GM23248 (cell line): ENCODE data around the gene IL36RN. TPM values are rescaled to one million over a fixed set of nuclear protein-coding genes. Genes with fewer than 3 reads are reported as not detected.
"Not testable (repeated sequence)": the region's sequence is repeated elsewhere in the genome, so short reads cannot be mapped to it uniquely, and the experiment has no call there.

Source experiments
- DNase-seq: peaks from one replicate; pipeline ENCODE4 v3.0.0-alpha.2; 2015
- H2AFZ ChIP-seq: fragments of 200-600 bp; sonication (generic); 2 replicates; pipeline ENCODE4 v1.6.1; 2016; ENCODE audit warnings: antibody characterized with exemption
- H3F3A ChIP-seq: fragments of 200-600 bp; sonication (generic); 2 replicates; pipeline ENCODE4 v1.6.1; 2016; ENCODE audit warnings: mild to moderate bottlenecking, antibody characterized with exemption, mixed run types; ENCODE audit not compliant: insufficient read depth
- H3K27ac ChIP-seq: fragments of 200-600 bp; sonication (generic); 2 replicates; pipeline ENCODE4 v1.5.1; 2016; ENCODE audit warnings: mild to moderate bottlenecking
- H3K27me3 ChIP-seq: fragments of 200-600 bp; sonication (generic); replicated peaks from 2 replicates; pipeline ENCODE4 v1.6.1; 2016; ENCODE audit warnings: mild to moderate bottlenecking; ENCODE audit not compliant: insufficient read depth
- H3K36me3 ChIP-seq: fragments of 200-600 bp; sonication (generic); 2 replicates; pipeline ENCODE4 v1.6.1; 2016; ENCODE audit warnings: low read depth, mild to moderate bottlenecking
- H3K4me1 ChIP-seq: fragments of 200-600 bp; sonication (generic); 2 replicates; pipeline ENCODE4 v1.6.1; 2016; ENCODE audit warnings: mild to moderate bottlenecking; ENCODE audit not compliant: insufficient read depth
- H3K4me2 ChIP-seq: fragments of 200-600 bp; sonication (generic); one replicate; pipeline ENCODE4 v1.6.1; 2016; ENCODE audit warnings: mild to moderate bottlenecking; ENCODE audit not compliant: unreplicated experiment
- H3K4me3 ChIP-seq: fragments of 200-600 bp; sonication (generic); 2 replicates; pipeline ENCODE4 v1.5.1; 2016; ENCODE audit warnings: mild to moderate bottlenecking
- H3K79me2 ChIP-seq: fragments of 200-600 bp; sonication (generic); 2 replicates; pipeline ENCODE4 v1.6.1; 2016; ENCODE audit warnings: mild to moderate bottlenecking; ENCODE audit not compliant: insufficient read depth
- H3K9ac ChIP-seq: fragments of 200-600 bp; sonication (generic); 2 replicates; pipeline ENCODE4 v1.6.1; 2016; ENCODE audit warnings: mild to moderate bottlenecking
- H3K9me2 ChIP-seq: fragments of 200-600 bp; sonication (generic); 2 replicates; pipeline ENCODE4 v1.6.1; 2016; ENCODE audit warnings: mixed run types, mild to moderate bottlenecking, moderate library complexity; ENCODE audit not compliant: insufficient read depth
- H3K9me3 ChIP-seq: fragments of 200-600 bp; sonication (generic); one replicate; pipeline ENCODE4 v1.6.1; 2017; ENCODE audit warnings: low read depth
- H4K20me1 ChIP-seq: fragments of 200-600 bp; sonication (generic); 2 replicates; pipeline ENCODE4 v1.6.0; 2016; ENCODE audit not compliant: insufficient read depth
- EZH2 ChIP-seq: fragments of 200-600 bp; sonication (generic); IDR thresholded peaks from 2 replicates; pipeline ENCODE4 v1.6.1; 2018; ENCODE audit warnings: antibody characterized with exemption, mild to moderate bottlenecking; ENCODE audit not compliant: insufficient read depth, poor library complexity, severe bottlenecking
- EZH2phosphoT487 ChIP-seq: fragments of 200-600 bp; sonication (generic); IDR thresholded peaks from 2 replicates; pipeline ENCODE4 v1.6.1; 2018; ENCODE audit warnings: antibody characterized with exemption, moderate library complexity, mild to moderate bottlenecking, low read depth; ENCODE audit not compliant: insufficient read depth
- WGBS, 2 experiments: methylation state at CpG; one replicate each; pipeline ENCODE4 v1.1.6; 2015 to 2017; ENCODE audit warnings: low lambda C conversion rate in 2 of 2, low coverage in 1 of 2; ENCODE audit errors: missing lambda C conversion rate in 2 of 2; 5-methylcytosine and 5-hydroxymethylcytosine counted together
- in situ Hi-C: fragments of 300-500 bp; cut with MboI; formaldehyde crosslinking; loops from 2 replicates; pipeline ENCODE4 v1.15.0; 2020
- polyA plus RNA-seq: library from polyadenylated mRNA; unstranded; fragments of >200 nt; fragmentation: Nextera tagmentation; extraction: Ambion mirVana; gene quantifications from 2 replicates; pipeline ENCODE4 v1.2.1, GENCODE V29; 2016
- total RNA-seq: library from RNA; depleted of rRNA; stranded (reverse); fragments of >200 nt; shearing (Covaris generic); gene quantifications from 2 replicates; pipeline ENCODE4 v1.2.3, GENCODE V29; 2014

Gene IL36RN
- total and polyA plus RNA-seq, 2 experiments from 2014 or later, result not detected

DNA sequence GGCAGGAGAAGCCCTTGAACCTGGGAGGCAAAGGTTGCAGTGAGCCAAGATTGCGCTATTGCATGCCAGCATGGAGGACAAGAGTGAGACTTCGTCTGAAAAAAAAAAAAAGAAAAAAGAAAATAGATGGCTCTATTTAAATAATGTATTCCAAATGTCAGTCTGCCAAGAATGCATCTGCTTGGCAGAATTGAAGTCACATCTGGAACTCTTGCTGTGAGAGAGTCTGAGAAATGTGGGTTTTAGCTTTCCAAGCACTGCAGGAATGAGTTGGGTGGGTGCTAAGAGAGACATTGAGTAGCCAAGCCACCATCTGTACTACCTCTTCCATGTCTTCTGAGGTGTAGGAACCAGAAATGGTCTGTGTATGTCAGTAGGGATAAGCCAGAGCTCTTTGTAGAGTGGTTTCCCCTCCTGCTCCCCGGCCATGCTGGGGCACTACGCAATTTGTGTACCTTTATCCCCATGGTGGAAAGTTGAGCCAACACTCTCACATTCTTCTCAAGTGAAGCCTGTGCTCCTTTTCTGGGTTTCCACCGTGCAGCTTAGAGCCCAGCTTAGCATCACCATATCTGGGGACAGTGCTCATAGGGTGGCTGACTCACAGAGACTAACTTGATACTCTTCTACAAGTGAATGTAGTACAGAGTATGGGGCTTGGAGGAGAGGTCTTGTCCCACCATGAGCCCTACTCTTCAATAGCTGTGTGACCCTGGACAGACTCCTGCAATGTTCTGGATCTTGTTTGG, 34.0 kb downstream of the IL36RN start:
- H3K27ac ChIP-seq, result no peak overlapping the region
- in situ Hi-C loops, result no loop called here
- no peak overlapping the region for H3K9ac ChIP-seq
- WGBS, 2 experiments, result 12 to 16% methylated on average over 5 of the region's 5 CpGs
- H4K20me1 ChIP-seq, result no peaks in the 10 kb centered on the region
- H3K36me3 ChIP-seq, result no peaks in the 10 kb centered on the region
- no peak for TF ChIP-seq EZH2phosphoT487
- no peak for TF ChIP-seq EZH2
- no peaks in the 10 kb centered on the region for H3K9me2 ChIP-seq
- H2AFZ ChIP-seq, result no peak overlapping the region
- no peak overlapping the region for H3K4me3 ChIP-seq
- H3F3A ChIP-seq, result no peaks in the 10 kb centered on the region
- H3K27me3 ChIP-seq, result peaks cover 41% of the 10 kb centered on the region; the same call in 1 of the 2 replicates
- H3K4me2 ChIP-seq, result no peak overlapping the region
- no peak for DNase-seq
- H3K4me1 ChIP-seq, result no peaks in the 10 kb centered on the region
- no peaks in the 10 kb centered on the region for H3K79me2 ChIP-seq
- H3K9me3 ChIP-seq, result no peaks in the 10 kb centered on the region

- H3K79me2 ChIP-seq, result no peaks in the 10 kb centered on the region
- in situ Hi-C loops, result no loop called here
- H3K4me2 ChIP-seq, result no peak overlapping the region
- TF ChIP-seq EZH2 (no peak), EZH2phosphoT487 (no peak)
- H3K4me1 ChIP-seq, result no peaks in the 10 kb centered on the region
- no peaks in the 10 kb centered on the region for H4K20me1 ChIP-seq
- H3F3A ChIP-seq, result no peaks in the 10 kb centered on the region
- H3K4me3 ChIP-seq, result no peak overlapping the region
- no peaks in the 10 kb centered on the region for H3K9me3 ChIP-seq
- no peak overlapping the region for H3K27ac ChIP-seq
- H2AFZ ChIP-seq, result no peak overlapping the region
- peaks cover 41% of the 10 kb centered on the region; the same call in 1 of the 2 replicates for H3K27me3 ChIP-seq
- no peak for DNase-seq
- 10% methylated on average over 2 of the region's 2 CpGs for WGBS, 2 experiments
- H3K9ac ChIP-seq, result no peak overlapping the region
- no peaks in the 10 kb centered on the region for H3K9me2 ChIP-seq
- H3K36me3 ChIP-seq, result no peaks in the 10 kb centered on the region
These were observed 34.6 kb downstream of the IL36RN start for GRCh38 chr2:113093613-113093977.

DNA sequence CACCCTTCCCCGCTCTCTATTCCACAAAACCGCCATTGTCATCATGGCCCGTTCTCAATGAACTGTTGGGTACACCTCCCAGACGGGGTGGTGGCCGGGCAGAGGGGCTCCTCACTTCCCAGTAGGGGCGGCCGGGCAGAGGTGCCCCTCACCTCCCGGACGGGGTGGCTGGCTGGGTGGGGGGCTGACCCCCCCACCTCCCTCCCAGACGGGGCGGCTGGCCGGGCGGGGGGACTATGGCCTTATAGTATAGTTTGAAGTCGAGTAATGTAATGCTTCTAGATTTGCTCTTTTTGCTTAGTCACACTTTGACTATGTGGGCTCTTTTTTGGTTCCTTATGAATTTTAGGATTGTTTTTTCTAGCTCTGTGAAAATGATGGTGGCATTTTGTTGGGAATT, 37.3 kb downstream of the IL36RN start:
- H3F3A ChIP-seq, H3K27ac ChIP-seq, H3K4me2 ChIP-seq, H3K36me3 ChIP-seq, H3K79me2 ChIP-seq, H3K9me3 ChIP-seq, H3K4me3 ChIP-seq, DNase-seq, H3K9ac ChIP-seq, H3K9me2 ChIP-seq, H2AFZ ChIP-seq, H3K4me1 ChIP-seq, H4K20me1 ChIP-seq, in situ Hi-C loops: not testable (repeated sequence)
- WGBS, 2 experiments, result 74 to 75% methylated on average over 11 to 14 of the region's 14 CpGs
- H3K27me3 ChIP-seq, result peaks cover 28% of the 10 kb centered on the region; the same call in 1 of the 2 replicates

DNA sequence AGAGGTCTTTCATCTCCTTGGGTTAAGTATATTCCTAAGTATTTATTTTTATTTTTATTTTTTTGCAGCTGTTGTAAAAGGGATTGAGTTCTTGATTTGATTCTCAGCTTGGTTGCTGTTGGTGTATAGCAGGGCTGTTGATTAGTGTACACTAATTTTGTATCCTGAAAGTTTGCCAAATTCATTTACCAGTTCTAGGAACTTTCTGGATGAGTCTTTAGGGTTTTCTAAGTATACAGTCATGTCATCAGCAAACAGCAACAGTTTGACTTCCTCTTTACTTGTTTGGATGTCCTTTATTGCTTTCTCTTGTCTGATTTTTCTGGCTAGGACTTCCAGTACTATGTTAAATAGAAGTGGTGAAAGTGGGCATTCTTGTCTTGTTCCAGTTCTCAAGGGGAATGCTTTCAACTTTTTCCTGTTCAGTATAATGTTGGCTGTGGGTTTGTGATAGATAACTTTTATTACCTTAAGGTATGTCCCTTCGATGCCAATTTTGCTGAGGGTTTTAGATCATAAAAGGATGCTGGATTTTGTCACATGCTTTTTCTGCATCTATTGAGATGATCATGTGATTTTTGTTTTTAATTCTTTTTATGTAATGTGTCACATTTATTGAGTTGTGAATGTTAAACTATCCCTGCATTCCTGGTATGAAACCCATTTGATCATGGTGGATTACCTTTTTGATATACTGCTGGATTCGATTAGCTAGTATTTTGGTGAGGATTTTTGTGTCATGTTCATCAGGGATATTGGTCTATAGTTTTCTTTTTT, 38.0 kb downstream of the IL36RN start:
- H3K9ac ChIP-seq, H3K36me3 ChIP-seq, DNase-seq, H4K20me1 ChIP-seq, in situ Hi-C loops, H3K4me1 ChIP-seq, H3K9me3 ChIP-seq, H3K4me3 ChIP-seq, H3K79me2 ChIP-seq, H3K9me2 ChIP-seq, H3K27ac ChIP-seq, H3F3A ChIP-seq, H3K4me2 ChIP-seq, H2AFZ ChIP-seq: not testable (repeated sequence)
- WGBS, 2 experiments, result 8 to 29% methylated on average over 2 of the region's 2 CpGs
- H3K27me3 ChIP-seq, result peaks cover 26% of the 10 kb centered on the region; the same call in 1 of the 2 replicates
